Osteocyte (in vitro differentiated cells): ENCODE data around the gene VSX1. TPM values are rescaled to one million over a fixed set of nuclear protein-coding genes. Genes with fewer than 3 reads are reported as not detected.

Experiments
- DNase-seq: peaks from one replicate; pipeline ENCODE4 v3.0.0; 2021; ENCODE audit warnings: mixed read lengths; ENCODE audit not compliant: unreplicated experiment; ENCODE audit errors: extremely low spot score
- H3K27ac Mint-ChIP-seq: one replicate; pipeline ENCODE4 v1.8.0; 2021; ENCODE audit warnings: mild to moderate bottlenecking, mixed read lengths; ENCODE audit not compliant: unreplicated experiment
- H3K27me3 Mint-ChIP-seq: one replicate; pipeline ENCODE4 v1.8.0; 2021; ENCODE audit warnings: mixed read lengths; ENCODE audit not compliant: unreplicated experiment
- H3K36me3 Mint-ChIP-seq: one replicate; pipeline ENCODE4 v1.8.0; 2021; ENCODE audit warnings: mixed read lengths; ENCODE audit not compliant: unreplicated experiment
- H3K4me1 Mint-ChIP-seq: one replicate; pipeline ENCODE4 v1.8.0; 2021; ENCODE audit warnings: mixed read lengths; ENCODE audit not compliant: unreplicated experiment
- H3K4me3 Mint-ChIP-seq: one replicate; pipeline ENCODE4 v1.8.0; 2021; ENCODE audit warnings: mild to moderate bottlenecking, moderate library complexity, mixed read lengths; ENCODE audit not compliant: unreplicated experiment
- H3K9me3 Mint-ChIP-seq: one replicate; pipeline ENCODE4 v1.8.0; 2021; ENCODE audit warnings: mixed read lengths; ENCODE audit not compliant: unreplicated experiment
- total RNA-seq: library from RNA; stranded (reverse); gene quantifications from 2 replicates; pipeline ENCODE4 v1.2.1, GENCODE V29; 2021
- TF ChIP-seq, protein P1 (sequence below): fragments of 200-600 bp; sonication (generic); IDR thresholded peaks from 2 replicates; pipeline ENCODE4 v1.5.0; 2021; ENCODE audit warnings: antibody characterized with exemption, mild to moderate bottlenecking, moderate library complexity

VSX1 gene
- total RNA-seq, 1 donor from 2014 or later, result not detected

DNA sequence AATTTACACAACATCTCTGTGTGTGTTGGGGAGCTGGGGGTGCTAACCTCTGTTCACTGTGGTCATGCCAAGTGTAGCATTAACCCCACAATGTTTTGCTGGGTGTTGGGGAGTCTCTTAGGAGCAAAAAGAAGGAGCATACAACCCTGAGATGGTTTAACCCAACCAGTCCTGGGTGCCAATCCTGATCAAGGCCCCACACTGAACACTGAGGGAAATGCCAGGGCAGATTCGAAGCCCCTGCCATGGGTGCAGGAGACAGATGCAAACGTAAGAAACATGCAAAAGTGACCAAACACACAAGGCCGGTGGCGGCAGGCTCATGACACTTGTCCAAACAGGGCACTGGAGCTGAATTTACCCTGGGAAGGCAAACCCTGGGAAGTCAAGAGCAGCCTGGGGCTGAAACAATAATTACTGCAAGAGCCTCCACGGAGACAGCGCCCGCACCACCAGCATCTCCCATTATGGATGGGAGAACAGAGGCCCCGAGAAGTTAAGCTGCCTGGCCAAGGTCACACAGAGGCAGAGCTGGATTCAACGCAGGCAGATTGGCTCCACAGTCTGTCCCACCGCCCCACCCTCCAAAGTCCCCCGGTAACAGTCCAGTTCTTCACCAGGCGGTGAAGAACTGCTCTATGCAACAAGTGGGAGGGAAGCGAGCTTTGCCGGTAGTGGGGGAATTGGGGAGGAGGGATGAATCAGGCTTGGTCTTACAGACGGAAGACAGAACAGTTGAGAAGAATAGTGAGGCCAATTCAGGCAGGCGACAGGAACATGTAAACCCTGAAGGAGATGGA, 32.5 kb downstream of the VSX1 start:
- Mint-ChIP-seq H3K9me3 (no peaks in the 10 kb centered on the region), H3K4me3 (no peak overlapping the region), H3K27ac (no peak overlapping the region), H3K27me3 (peaks cover 5% of the 10 kb centered on the region), H3K4me1 (peaks cover 11% of the 10 kb centered on the region), H3K36me3 (peaks cover 2% of the 10 kb centered on the region)
- TF ChIP-seq, protein P1, sequence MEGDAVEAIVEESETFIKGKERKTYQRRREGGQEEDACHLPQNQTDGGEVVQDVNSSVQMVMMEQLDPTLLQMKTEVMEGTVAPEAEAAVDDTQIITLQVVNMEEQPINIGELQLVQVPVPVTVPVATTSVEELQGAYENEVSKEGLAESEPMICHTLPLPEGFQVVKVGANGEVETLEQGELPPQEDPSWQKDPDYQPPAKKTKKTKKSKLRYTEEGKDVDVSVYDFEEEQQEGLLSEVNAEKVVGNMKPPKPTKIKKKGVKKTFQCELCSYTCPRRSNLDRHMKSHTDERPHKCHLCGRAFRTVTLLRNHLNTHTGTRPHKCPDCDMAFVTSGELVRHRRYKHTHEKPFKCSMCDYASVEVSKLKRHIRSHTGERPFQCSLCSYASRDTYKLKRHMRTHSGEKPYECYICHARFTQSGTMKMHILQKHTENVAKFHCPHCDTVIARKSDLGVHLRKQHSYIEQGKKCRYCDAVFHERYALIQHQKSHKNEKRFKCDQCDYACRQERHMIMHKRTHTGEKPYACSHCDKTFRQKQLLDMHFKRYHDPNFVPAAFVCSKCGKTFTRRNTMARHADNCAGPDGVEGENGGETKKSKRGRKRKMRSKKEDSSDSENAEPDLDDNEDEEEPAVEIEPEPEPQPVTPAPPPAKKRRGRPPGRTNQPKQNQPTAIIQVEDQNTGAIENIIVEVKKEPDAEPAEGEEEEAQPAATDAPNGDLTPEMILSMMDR, result no peak
- DNase-seq, result no peak

GRCh38 chr20:25048519-25048952, 33.4 kb downstream of the VSX1 start:
- TF ChIP-seq, protein P1, result no peak
- peaks cover 8% of the 10 kb centered on the region for H3K4me1 Mint-ChIP-seq
- no peak overlapping the region for H3K27ac Mint-ChIP-seq
- H3K9me3 Mint-ChIP-seq, result no peaks in the 10 kb centered on the region
- no peak overlapping the region for H3K4me3 Mint-ChIP-seq
- peaks cover 5% of the 10 kb centered on the region for H3K27me3 Mint-ChIP-seq
- H3K36me3 Mint-ChIP-seq, result peaks cover 2% of the 10 kb centered on the region
- DNase-seq, result no peak

DNA sequence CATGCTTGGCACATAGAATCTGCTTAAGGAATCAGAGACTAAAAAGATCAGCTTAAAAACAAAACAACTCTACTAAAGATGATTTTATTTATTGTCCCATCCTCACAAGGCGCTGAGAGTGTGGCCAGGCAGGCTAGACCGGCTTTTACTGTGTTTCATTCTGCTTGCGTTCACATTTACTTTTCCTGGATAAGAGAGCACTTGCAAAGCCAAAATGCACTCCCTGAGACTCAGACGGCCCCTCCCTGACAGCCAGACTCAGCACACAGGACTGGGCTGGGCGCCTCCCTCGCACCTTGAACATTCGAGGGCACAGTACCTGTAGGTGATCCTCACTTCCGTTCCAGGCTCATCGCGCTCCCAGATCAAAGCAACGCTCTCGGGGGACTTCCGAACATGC, 34.2 kb downstream of the VSX1 start:
- Mint-ChIP-seq H3K4me1 (peaks cover 3% of the 10 kb centered on the region), H3K27me3 (peaks cover 5% of the 10 kb centered on the region), H3K36me3 (peaks cover 2% of the 10 kb centered on the region), H3K4me3 (no peak overlapping the region), H3K27ac (no peak overlapping the region), H3K9me3 (no peaks in the 10 kb centered on the region)
- TF ChIP-seq, protein P1, result no peak
- no peak for DNase-seq

DNA sequence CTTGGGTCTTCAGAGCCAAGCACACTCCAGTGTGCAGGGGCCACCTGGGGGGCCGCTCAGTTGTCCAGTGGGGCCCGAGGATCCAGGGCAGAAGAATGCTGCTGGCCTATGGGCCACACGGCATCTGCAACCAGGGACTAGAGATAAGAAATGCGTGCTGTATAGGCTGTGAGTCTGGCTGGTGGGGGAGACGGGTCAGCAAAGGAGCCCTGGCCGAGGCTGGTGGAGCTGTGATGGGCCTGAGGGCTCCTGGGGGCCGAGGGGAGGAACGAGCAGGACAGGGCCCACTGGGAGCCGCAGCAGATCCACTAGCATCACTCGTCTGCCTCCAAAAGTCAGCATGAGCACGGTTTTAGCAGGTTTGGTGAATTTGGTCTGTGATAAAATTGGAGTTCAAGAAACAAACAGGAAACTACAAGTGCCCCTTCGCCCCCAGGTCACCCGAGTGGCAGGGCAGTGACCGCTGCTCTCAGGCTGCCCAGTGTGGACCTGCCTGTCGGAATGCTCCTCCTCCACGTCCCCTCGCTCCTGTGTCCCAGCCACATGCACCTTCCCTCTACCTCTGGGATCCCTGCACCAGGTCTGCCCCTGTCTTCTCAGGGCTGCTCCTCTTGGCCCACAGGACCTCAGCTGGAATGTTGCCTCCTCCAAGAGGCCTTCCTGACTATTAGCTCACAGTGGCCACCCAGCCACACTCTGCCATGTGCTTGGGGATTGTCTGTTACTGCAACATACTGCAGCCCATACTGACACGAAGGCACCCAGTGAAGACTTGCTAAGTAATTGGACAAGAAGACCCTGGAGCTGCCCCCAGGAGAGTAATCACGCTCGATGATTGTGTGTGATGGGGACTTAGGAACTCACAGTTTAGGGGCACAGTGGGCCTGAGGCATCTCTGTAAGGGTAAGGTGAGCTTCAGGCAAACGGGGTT, 34.9 kb downstream of the VSX1 start:
- Mint-ChIP-seq H3K4me3 (no peak overlapping the region), H3K27me3 (peaks cover 5% of the 10 kb centered on the region), H3K4me1 (peaks cover 3% of the 10 kb centered on the region), H3K27ac (no peak overlapping the region), H3K9me3 (no peaks in the 10 kb centered on the region), H3K36me3 (peaks cover 2% of the 10 kb centered on the region)
- no peak for DNase-seq
- TF ChIP-seq, protein P1, result no peak

DNA sequence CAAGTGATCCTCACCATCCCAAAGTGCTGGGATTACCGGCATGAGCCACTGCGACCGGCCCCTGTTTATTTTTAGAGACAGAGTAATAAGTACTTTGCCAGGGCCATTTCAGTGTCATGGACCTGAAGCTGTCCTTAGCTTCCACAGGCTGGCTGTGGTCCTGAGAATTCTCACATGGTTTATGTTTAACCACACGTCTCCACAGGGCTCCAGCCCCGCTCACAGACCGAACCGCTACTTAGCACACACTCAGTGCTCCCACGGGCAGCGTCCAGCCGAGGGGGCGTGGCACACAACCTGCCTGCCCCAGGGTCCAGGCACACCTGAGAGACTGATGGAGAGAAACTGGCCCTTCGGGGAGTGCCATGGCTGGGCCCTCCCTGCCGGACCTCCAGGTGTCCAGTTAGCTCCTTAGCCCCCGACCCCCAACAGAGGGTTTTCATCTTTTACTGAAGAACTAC, 35.7 kb downstream of the VSX1 start:
- DNase-seq, result no peak
- Mint-ChIP-seq H3K9me3 (no peaks in the 10 kb centered on the region), H3K27me3 (peaks cover 5% of the 10 kb centered on the region), H3K4me3 (no peak overlapping the region), H3K27ac (no peak overlapping the region), H3K36me3 (peaks cover 2% of the 10 kb centered on the region), H3K4me1 (peaks cover 3% of the 10 kb centered on the region)
- TF ChIP-seq, protein P1, result no peak
